Right cardiac atrium (tissue), 5 donors: ENCODE data around the gene SH3BGR. TPM values are rescaled to one million over a fixed set of nuclear protein-coding genes. Genes with fewer than 3 reads are reported as not detected.

Experiments used
- ATAC-seq, 2 donors: fragments of 200-7000 bp; cut with Tn5 transposase; one replicate each; pipeline versions ENCODE4 v1.8.0 to v1.9.1; 2020; ENCODE audit warnings: moderate library complexity in 2 of 2, mild to moderate bottlenecking in 1 of 2
- DNase-seq, 3 donors: peaks; one replicate each; pipeline ENCODE4 v3.0.0-alpha.2; 2020
- H3K27ac ChIP-seq: one replicate; pipeline ENCODE4 v1.5.1; 2013; ENCODE audit warnings: mild to moderate bottlenecking, low read length, control low read depth, moderate library complexity
- H3K27me3 ChIP-seq: one replicate; pipeline ENCODE4 v1.6.1; 2013; ENCODE audit not compliant: control insufficient read depth, insufficient read depth
- H3K4me1 ChIP-seq: one replicate; pipeline ENCODE4 v1.6.1; 2013; ENCODE audit warnings: low read length; ENCODE audit not compliant: control insufficient read depth, insufficient read depth
- H3K4me3 ChIP-seq: one replicate; pipeline ENCODE4 v1.5.1; 2013; ENCODE audit warnings: low read length, control low read depth
- H3K9me3 ChIP-seq: one replicate; pipeline ENCODE4 v1.6.1; 2013; ENCODE audit warnings: low read length; ENCODE audit not compliant: control insufficient read depth
- WGBS: extraction: QIAGEN DNeasy Blood & Tissue Kit; methylation state at CpG from one replicate; pipeline ENCODE4 v1.1.7; 2013; 5-methylcytosine and 5-hydroxymethylcytosine counted together
- intact Hi-C, 4 donors: fragments of 100-400 bp; cut with DNase I; formaldehyde crosslinking; loops; one replicate each; pipeline versions ENCODE4 v1.11.0 to v1.14.0; 2022 to 2023
- polyA plus RNA-seq: library from polyadenylated mRNA; stranded (reverse); fragments of 200-250 nt; gene quantifications from one replicate; pipeline ENCODE4 v1.2.3, GENCODE V29; 2013
- total RNA-seq, 4 donors: library from RNA; stranded (reverse); fragmentation: NEBNext Ultra II Directional; extraction: Animal tissue kit (Norgen Biotek cat#: 25700); gene quantifications; one replicate each; pipeline ENCODE4 v1.2.1, GENCODE V29; 2021
- donor health status: healthy with polysubstance abuse.
- donor health status: DM: no; HTN: yes; CAD: no.
- donor health status: DM: no; HTN: no; CAD: no.
- donor health status: DM: no; HTN: yes; CAD: no; lungs with severe emphysema.
- donor health status: DM: yes; HTN: yes; CAD: no.

SH3BGR gene
- total and polyA plus RNA-seq, 5 donors = 89.1 to 119 (median 94.5) TPM

DNA sequence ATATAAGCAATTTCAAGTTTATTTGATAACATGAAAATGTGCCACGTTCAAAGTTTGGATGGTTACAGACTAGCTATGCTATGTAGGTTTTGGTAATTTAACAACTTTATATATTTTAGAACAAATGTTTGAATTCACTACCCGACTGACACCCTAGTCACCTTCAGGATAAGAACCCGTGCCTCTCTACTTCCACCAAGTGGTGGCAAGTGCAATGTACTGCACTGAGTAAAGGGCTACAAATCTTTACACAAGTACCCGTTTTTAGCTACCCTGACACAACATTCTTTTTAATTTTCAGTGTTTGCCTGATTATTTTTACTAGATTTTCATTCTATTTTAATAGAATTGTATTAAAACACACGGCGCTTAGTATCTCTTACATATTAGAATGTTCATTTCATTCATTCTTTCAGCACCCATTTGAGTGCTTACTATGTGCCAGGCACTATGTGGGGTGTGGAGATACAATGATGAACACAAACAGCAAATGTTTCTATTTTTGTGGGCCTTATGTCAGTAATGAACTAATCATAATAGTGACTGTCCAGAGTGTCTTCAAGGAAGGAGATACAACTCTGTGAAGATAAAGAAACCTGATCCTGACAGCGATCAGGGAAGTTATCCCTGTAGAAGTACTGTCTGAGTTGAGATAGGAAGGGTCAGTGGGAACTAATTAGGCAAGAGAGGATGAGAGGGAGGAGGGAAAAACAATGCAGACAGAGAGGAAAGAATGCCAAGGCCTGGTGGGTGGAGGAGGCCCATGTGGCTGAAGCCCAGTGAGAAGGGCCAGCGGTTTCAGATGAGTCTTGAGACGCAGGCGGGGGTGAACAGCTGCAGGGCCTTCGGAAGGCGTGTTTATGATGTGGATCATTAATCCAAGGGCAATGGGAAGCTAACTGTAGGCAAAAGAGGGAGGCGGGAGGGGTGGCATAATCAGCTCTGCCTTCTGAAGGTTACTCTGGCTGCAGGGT lies 10.0 kb upstream of the SH3BGR start:
- Histone ChIP-seq H3K4me1 (peaks cover 3% of the 10 kb centered on the region), H3K4me3 (no peak overlapping the region), H3K9me3 (no peaks in the 10 kb centered on the region), H3K27ac (no peak overlapping the region), H3K27me3 (no peaks in the 10 kb centered on the region)
- no peak for ATAC-seq
- no peak for DNase-seq
- intact Hi-C loops = loop anchor here in 1 of 4 donors (10.0 kb wide), 1 partner anchor 157 kb away; no protein-coding TSS in a partner anchor
- 45% methylated on average over 13 of the region's 13 CpGs for WGBS

DNA sequence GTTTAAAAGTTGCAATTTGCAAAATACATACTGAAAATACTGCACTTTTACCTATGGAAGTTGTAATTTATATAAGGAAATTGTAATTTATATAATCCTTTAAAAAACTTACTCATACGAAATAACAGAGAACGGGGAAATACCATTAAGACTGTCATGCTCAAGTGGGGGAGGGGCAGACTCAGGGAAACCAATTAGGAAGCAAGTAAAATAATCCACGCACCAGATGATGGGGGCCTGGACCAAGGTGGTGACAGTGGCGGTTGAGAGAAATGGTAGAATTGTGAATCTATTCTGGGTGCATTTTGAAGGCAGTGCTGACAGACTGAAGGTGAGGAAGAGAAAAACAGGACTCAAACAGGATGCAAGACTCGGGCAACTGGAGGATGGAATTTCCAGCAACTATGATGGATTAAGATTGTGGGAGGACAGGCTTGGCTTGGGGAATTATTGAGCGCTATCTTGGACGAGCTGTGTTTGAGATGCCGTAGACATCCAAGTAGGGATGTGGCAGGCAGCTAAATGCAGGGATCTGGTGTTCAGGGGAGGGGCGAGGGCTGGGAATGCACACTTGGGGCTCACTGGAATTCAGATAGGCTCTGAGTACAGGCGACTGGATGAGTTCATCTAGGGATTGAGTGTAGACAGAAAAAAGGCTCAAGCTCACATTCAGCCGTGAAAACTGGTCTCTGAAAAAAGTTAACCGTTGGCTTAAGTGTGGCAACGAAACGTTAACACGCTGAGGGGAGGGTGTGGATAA lies 7.2 kb upstream of the SH3BGR start:
- 7% methylated on average over 15 of the region's 15 CpGs for WGBS
- DNase-seq (no peak), ATAC-seq (peak; percentile 22 to 45)
- intact Hi-C loops = loop anchor here in 1 of 4 donors (10.0 kb wide), 1 partner anchor 160 kb away; no protein-coding TSS in a partner anchor
- Histone ChIP-seq H3K4me1 (peaks cover 3% of the 10 kb centered on the region), H3K27ac (peak overlapping the region; percentile 88), H3K4me3 (peak overlapping the region; percentile 55), H3K27me3 (no peaks in the 10 kb centered on the region), H3K9me3 (no peaks in the 10 kb centered on the region)

DNA sequence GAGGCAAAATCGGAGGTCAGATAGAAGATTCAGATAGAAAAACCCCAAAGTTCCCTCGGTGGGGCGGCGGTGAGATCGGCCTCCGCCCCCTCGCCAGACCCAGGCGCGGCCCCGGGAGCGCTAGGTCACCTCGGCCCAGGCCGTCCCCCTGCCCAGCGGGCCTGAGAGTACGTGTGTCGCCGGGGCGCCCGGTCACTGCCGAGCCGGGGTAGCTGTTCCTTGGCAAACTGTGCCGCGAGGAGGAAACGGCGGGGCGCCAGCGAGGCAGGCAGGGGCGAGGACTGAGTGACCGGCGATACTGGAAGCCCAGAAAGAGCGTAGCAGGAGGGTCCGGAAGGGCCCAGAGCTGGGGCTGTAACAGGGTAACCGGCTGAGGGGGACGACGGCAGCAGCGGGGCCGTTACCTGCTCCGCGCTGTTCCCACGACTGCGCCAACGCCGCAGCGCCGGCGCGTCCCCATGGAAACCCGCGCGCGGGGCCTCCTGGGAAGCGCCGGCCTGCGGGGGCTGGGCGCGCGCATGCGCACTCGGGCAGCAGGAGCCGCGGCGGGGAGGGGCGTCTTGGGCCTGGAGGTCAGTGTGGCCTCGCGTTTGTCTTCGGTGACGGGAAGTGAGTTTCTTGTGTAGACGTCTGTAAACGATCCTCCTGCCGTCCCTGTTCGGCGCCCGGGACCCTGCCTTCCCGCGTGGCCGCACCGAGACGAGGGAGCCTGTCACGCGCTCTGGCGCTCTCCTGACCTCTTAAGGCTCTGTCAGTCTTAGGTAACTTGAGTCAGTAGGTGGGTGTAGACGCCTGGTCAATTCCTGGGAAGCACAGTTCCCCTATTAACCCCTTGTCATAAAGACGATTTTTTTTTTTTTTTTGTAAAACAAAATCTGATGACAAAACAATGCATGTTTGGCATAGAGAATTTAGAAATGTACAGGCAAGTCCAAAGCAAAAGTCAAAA lies 6.2 kb upstream of the SH3BGR start, which contains the start of gene LCA5L:
TSS of gene LCA5L (minus strand) at position 458 of the 949 bp plus-strand sequence. CDS start 17,285 bp downstream, outside the sequence.
- DNase-seq (peak; percentile 93 to 98 (median 97)), ATAC-seq (peak; percentile 95)
- Histone ChIP-seq H3K27ac (peak within 1 kb of the TSS; percentile 88), H3K9me3 (no peaks in the 10 kb centered on the region), H3K4me3 (peak within 1 kb of the TSS; percentile 55), H3K4me1 (peaks cover 3% of the 10 kb centered on the region), H3K27me3 (no peaks in the 10 kb centered on the region)
- intact Hi-C loops = loop anchor here in 1 of 4 donors (10.0 kb wide), 1 partner anchor 161 kb away; no protein-coding TSS in a partner anchor
- WGBS = under 1% methylated on average over 83 of the region's 83 CpGs

DNA sequence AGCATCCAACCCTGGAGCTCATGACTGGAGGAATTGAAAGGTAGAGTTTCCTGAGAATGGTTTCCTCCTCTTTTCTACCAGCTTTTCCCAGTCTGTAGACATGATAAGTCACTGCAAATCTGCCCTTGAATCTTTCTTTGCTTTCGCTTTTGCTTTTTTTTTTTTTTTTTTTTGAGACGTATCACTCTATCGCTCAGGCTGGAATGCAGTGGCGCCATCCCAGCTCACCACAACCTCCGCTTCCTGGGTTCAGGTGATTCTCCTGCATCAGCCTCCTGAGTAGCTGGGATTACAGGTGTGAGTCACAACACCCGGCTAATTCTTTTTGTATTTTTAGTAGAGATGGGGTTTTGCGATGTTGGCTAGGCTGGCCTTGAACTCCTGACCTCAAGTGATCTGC lies 4.5 kb upstream of the SH3BGR start:
- intact Hi-C loops = loop anchor here in 1 of 4 donors (10.0 kb wide), 1 partner anchor 162 kb away; no protein-coding TSS in a partner anchor
- no peaks in the 10 kb centered on the region for H3K9me3 ChIP-seq
- no peak overlapping the region for H3K4me3 ChIP-seq
- no peak overlapping the region for H3K27ac ChIP-seq
- DNase-seq (no peak), ATAC-seq (no peak)
- 96% methylated on average over 7 of the region's 7 CpGs for WGBS
- H3K4me1 ChIP-seq = peaks cover 3% of the 10 kb centered on the region
- H3K27me3 ChIP-seq = no peaks in the 10 kb centered on the region

DNA sequence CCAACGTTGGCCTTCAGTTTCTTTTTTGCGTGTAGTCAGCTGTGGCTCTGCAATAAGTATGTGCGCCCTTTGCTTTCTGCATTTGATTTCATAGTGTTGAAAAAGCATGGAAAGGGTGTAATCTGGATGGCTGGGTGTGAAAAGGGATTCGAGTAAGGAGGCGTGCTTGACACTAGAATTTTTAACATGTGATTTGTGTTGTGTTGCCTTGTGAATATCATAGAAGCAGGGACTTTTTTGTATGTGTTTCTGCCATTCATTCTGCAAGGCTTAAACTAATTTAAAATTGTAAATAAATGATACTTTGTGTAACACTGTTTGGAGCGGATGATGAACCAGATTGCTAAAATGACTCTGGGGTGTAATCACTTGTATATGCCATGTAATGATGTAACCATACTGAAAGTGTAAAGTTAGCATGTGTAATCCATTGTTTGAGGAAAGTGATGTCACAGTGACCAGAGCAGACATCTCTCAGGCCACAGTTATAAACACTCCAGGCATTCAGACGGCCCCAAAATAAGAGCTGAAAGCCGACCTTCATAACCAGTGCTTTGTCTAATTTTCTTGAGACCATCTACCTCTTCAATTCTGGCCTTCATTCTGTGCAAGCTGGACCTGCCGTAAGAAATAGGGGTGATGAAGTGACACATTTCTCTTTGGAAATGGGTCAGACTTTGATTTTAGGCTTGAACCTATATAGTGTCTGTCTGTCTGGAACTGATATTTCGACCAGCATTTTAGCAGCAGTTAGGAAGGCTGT lies 618 bp downstream of the SH3BGR start:
- H3K4me1 ChIP-seq = no peaks in the 10 kb centered on the region
- no peaks in the 10 kb centered on the region for H3K9me3 ChIP-seq
- WGBS = 40% methylated on average over 10 of the region's 10 CpGs
- no peaks in the 10 kb centered on the region for H3K27me3 ChIP-seq
- no peak for DNase-seq
- H3K4me3 ChIP-seq = peak overlapping the region; percentile 44
- ATAC-seq = peak; percentile 49 to 50
- H3K27ac ChIP-seq = peak overlapping the region; percentile 83
- intact Hi-C loops = no loop called here

DNA sequence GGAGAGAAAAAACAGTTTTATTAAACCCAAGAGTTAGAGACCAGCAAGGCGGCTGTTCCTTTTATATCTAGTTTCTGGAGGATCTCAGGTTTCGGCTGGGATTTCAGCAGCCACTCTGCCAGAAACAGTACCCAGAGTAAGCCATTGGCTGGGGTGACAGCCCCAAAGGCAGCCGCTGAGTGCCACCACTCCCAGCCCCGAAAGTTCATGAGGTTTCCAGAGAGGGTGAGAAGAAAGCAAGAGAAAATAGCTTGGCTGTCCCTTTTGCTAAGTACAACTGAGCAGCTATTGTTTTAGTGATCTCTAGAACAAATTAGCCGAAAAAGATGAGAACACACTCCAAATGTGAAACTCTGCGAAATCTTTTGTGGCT lies 1.2 kb downstream of the SH3BGR start:
- intact Hi-C loops = no loop called here
- H3K4me3 ChIP-seq = peak overlapping the region; percentile 44
- peak overlapping the region; percentile 65 for H3K27ac ChIP-seq

DNA sequence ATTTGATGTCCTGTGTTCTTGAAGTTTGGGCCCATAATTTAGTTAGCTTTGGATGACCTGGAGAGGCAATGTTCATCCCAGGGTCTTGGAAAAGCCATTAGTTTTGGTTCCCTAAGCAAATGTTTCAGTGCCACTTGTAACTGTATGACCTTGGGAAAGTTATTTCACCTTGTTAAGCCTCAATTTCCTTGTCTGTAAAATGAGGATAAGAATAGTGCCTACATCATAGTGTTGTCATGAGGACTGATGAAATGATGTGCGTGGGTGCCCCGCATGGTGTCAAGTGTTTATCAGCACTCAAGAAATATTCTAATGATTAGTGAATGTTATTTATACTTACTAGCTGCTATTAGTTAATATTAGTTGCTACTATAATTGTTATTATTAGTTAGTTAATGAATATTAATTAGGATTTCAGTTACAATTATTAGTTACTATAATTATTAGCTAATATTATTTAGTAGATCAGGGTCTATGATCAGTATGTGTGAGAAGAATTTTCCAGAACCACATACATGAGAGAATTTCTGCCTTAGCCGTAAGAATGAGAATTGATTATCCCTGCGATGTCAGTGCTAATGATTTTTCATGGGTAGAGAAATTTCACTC lies 1.9 kb downstream of the SH3BGR start:
- no peaks in the 10 kb centered on the region for H3K4me1 ChIP-seq
- intact Hi-C loops = no loop called here
- no peak for ATAC-seq
- DNase-seq = no peak
- H3K9me3 ChIP-seq = no peaks in the 10 kb centered on the region
- peak overlapping the region; percentile 44 for H3K4me3 ChIP-seq
- H3K27ac ChIP-seq = no peak overlapping the region
- whole genome bisulfite sequencing = 80% methylated on average over 4 of the region's 4 CpGs
- H3K27me3 ChIP-seq = no peaks in the 10 kb centered on the region

More for the DNA sequence above, 1.2 kb downstream of the SH3BGR start:
- Histone ChIP-seq H3K27me3 (no peaks in the 10 kb centered on the region), H3K9me3 (no peaks in the 10 kb centered on the region), H3K4me1 (no peaks in the 10 kb centered on the region)
- ATAC-seq = peak in 1 of 2 donors; percentile 32
- no peak for DNase-seq
- 47% methylated on average over 6 of the region's 6 CpGs for WGBS

DNA sequence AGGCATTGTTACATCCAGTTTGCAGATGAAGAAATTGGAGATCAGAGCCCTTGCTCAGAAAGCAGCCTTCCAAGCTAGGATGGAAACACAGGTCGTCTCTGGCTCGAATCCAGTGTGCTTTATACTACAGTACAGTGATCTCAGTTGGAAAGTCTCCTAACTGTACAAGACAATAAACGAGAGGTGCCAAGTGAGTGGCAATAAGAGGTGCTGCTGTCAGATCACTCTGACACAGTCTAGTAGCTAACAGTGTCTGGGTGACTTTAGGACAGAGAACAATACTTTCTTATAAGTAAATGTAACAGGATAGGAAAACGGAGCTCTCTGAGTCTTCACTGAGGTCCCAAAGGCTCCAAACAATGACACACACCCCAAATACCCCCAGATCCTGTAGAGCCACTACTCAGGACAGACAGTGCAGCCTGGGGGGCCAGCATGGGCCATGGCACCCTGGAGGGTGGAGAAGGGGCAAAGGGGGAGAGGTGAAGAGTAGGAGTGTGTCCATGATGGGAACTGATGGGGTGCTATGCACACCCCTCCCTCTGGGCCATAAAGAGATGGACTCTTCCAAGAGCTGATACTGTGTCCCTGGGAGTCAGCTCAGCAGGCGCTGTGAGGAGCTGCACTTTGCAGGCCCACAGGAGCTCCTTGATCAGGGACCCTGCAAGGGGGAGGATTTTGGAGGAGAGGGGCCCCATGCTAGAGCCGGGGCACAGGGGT lies 3.3 kb downstream of the SH3BGR start:
- no peaks in the 10 kb centered on the region for H3K4me1 ChIP-seq
- 51% methylated on average over 6 of the region's 6 CpGs for WGBS
- no peak overlapping the region for H3K4me3 ChIP-seq
- intact Hi-C loops = no loop called here
- H3K27ac ChIP-seq = no peak overlapping the region
- no peaks in the 10 kb centered on the region for H3K9me3 ChIP-seq
- no peaks in the 10 kb centered on the region for H3K27me3 ChIP-seq
- ATAC-seq = peak; percentile 36 to 41
- DNase-seq = peak in 1 of 3 donors; percentile 47

DNA sequence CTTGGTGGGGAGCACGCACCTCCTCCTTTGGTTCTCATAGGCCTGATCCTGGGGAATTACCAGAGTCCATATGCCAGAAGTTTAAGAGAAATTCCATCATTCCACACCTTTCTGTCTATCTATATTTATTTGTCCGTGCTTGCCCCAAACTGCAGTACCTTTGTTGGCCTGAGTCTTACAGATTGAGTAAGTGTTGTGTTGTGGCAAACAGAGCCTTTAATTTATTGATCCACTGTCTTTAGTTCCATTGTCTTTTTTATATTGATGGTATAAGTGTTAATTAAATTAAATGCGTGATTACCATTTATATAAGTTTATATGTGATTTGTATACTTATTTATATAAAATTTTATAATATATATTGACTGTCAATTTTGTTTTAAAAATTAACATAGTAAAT lies 4.9 kb downstream of the SH3BGR start:
- no peak for DNase-seq
- no peak for ATAC-seq
- Histone ChIP-seq H3K27ac (no peak overlapping the region), H3K4me1 (no peaks in the 10 kb centered on the region), H3K9me3 (no peaks in the 10 kb centered on the region), H3K4me3 (no peak overlapping the region), H3K27me3 (no peaks in the 10 kb centered on the region)
- intact Hi-C loops = no loop called here
- 76% methylated on average over 3 of the region's 3 CpGs for WGBS
